OCI-LY1 (cell line): ENCODE data around the gene MRPL22.

Experiments used
- EZH2 ChIP-seq: fragments of 200-600 bp; sonication (generic), shearing (Covaris generic); IDR thresholded peaks from 2 replicates; pipeline ENCODE4 v1.8.0; 2017; ENCODE audit warnings: borderline replicate concordance, mixed run types, mild to moderate bottlenecking, antibody characterized with exemption, low read length, moderate library complexity, mixed read lengths
- TF ChIP-seq, protein P1 (sequence below): fragments of 200-600 bp; sonication (generic), shearing (Covaris generic); IDR thresholded peaks from 2 replicates; pipeline ENCODE4 v1.5.1; 2017; ENCODE audit warnings: mild to moderate bottlenecking, antibody characterized with exemption, low read length, moderate library complexity, mixed read lengths

DNA sequence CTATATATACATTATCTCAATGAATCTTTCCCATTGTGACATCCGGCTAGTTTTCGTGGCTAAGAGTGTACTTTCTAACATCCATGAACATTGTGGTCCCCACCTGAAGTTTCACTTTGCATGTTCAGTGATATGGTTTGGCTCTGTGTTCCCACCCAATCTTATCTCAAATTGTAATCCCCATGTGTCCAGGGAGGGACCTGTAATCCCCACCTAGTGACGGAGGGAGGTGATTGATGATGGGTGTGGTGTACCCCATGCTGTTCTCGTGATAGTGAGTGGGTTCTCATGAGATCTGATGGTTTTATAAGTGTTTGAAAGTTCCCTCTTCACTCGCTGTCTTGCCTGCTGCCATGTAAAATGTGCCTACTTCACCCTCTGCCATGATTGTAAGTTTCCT is 28.1 kb downstream of the MRPL22 start:
- TF ChIP-seq, protein P1, sequence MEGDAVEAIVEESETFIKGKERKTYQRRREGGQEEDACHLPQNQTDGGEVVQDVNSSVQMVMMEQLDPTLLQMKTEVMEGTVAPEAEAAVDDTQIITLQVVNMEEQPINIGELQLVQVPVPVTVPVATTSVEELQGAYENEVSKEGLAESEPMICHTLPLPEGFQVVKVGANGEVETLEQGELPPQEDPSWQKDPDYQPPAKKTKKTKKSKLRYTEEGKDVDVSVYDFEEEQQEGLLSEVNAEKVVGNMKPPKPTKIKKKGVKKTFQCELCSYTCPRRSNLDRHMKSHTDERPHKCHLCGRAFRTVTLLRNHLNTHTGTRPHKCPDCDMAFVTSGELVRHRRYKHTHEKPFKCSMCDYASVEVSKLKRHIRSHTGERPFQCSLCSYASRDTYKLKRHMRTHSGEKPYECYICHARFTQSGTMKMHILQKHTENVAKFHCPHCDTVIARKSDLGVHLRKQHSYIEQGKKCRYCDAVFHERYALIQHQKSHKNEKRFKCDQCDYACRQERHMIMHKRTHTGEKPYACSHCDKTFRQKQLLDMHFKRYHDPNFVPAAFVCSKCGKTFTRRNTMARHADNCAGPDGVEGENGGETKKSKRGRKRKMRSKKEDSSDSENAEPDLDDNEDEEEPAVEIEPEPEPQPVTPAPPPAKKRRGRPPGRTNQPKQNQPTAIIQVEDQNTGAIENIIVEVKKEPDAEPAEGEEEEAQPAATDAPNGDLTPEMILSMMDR: no peak
- no peak for TF ChIP-seq EZH2
